Effector memory CD4-positive, alpha-beta T cell (primary cell): ENCODE results near the gene MACROD2.

Experiments
- DNase-seq, 3 donors: peaks; one replicate each; pipeline ENCODE4 v3.0.0-alpha.2; 2020
- H3K27ac ChIP-seq: 2 replicates; pipeline ENCODE4 v1.7.0; 2013; ENCODE audit warnings: mild to moderate bottlenecking, low read length, moderate library complexity; ENCODE audit not compliant: insufficient read depth, poor library complexity, severe bottlenecking
- H3K27me3 ChIP-seq: replicated peaks from 2 replicates; pipeline ENCODE4 v1.7.0; 2013; ENCODE audit warnings: mild to moderate bottlenecking, low read length; ENCODE audit not compliant: insufficient read depth, control insufficient read depth, poor library complexity, severe bottlenecking
- H3K36me3 ChIP-seq: 2 replicates; pipeline ENCODE4 v1.7.0; 2013; ENCODE audit warnings: mild to moderate bottlenecking, low read length, moderate library complexity; ENCODE audit not compliant: control insufficient read depth, insufficient read depth
- H3K4me1 ChIP-seq: 2 replicates; pipeline ENCODE4 v1.7.0; 2013; ENCODE audit warnings: low read length, mild to moderate bottlenecking; ENCODE audit not compliant: control insufficient read depth, insufficient read depth, poor library complexity, severe bottlenecking
- H3K4me3 ChIP-seq: 2 replicates; pipeline ENCODE4 v1.7.0; 2013; ENCODE audit warnings: low read length, low read depth, mild to moderate bottlenecking; ENCODE audit not compliant: insufficient read depth, poor library complexity, severe bottlenecking
- H3K9me3 ChIP-seq: 2 replicates; pipeline ENCODE4 v1.7.0; 2013; ENCODE audit warnings: mild to moderate bottlenecking, low read length, moderate library complexity; ENCODE audit not compliant: control insufficient read depth

MACROD2 gene

GRCh38 chr20:14790771-14791620, 795.7 kb downstream of the MACROD2 start:
- Histone ChIP-seq H3K36me3 (no peaks in the 10 kb centered on the region), H3K4me3 (no peak overlapping the region), H3K4me1 (no peaks in the 10 kb centered on the region), H3K27ac (no peak overlapping the region), H3K27me3 (no peaks in the 10 kb centered on the region), H3K9me3 (no peaks in the 10 kb centered on the region)
- no peak for DNase-seq

DNA sequence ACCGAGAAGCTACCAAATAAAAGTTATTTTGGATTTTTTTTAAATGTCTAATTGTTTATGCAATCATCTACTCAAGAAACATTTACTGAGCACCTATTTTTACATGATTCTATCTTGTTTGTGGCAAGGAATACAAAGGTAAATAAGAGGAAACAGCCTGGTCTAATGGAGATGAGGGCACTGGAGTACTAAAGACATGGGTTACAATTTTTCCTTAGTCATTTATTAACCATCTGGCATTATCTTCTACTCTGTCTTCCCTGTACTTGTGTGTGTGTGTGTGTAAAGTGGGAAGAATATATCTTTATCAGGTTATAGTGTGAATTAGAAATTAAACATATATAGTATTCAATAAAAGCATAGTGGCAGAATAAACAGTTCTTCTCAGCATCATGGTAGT, 797.6 kb downstream of the MACROD2 start:
- Histone ChIP-seq H3K27me3 (no peaks in the 10 kb centered on the region), H3K4me3 (no peak overlapping the region), H3K4me1 (no peaks in the 10 kb centered on the region), H3K9me3 (no peaks in the 10 kb centered on the region), H3K27ac (no peak overlapping the region), H3K36me3 (no peaks in the 10 kb centered on the region)
- no peak for DNase-seq

DNA sequence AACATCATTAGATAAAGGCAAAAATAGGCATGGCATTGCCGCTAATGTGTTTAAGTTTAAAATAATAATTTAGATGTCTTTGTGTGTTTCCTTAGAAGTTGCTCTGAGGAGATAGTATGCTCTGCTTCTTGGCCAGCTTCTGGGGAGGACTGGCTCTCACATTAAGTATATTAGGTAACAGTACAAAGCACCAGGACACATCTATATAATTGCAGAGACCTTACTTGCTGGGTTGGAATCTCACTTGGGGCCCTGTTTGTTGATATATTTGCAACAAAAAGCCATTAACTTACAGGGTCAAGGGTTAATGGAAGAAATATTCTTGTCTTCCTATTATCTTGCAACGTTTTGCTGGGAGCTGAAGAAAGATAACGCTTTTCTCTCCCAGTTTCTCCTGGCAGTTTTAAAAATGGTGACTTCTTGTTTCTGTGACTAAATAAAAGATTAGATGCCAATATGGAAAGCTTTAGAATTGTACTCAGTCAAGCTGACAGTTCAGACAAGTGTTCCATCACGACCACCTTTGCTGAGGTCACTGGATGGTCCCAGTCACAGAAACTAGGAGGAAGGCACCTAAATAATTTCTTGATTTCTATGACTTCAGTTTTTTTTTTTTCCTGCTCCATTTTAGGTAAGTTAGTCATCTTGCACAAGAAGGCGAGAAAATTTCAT, 804.4 kb downstream of the MACROD2 start:
- no peak for DNase-seq
- Histone ChIP-seq H3K4me3 (no peak overlapping the region), H3K36me3 (no peaks in the 10 kb centered on the region), H3K27ac (no peak overlapping the region), H3K27me3 (no peaks in the 10 kb centered on the region), H3K9me3 (no peaks in the 10 kb centered on the region), H3K4me1 (no peaks in the 10 kb centered on the region)

DNA sequence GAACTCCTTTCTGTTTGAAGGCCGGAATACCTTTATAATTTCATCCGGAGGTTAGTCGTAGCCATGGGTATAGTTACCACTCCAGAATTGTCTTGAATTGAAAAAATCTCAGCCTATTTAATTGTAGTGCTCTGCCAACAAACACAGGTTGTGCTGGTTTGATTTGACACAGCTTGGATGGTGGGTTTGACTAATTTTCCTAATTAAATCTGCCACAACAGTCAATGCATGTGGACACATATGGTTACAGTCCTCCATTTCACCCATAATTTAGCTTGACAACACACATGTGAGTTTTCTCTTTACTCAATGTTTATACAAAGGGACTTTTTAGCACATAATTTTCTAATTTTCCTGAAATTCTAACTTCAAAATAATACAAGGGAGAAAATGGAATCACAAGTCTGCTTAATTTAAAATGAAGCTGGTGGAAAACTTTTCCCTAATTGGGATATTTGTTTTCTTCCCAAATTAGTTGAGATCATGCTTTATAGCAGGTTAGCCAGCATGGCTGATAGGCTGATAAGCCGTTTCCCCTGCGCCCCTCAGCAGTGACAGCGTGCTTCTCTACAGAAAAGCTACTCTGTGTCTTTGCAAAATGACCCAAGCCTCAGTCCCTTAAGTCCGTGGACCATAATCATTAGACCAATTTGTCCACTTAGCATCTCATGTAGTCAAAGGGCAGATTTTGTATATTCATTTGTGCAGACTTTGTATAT, 805.5 kb downstream of the MACROD2 start:
- H3K27ac ChIP-seq = no peak overlapping the region
- H3K27me3 ChIP-seq = no peaks in the 10 kb centered on the region
- H3K4me3 ChIP-seq = no peak overlapping the region
- H3K36me3 ChIP-seq = no peaks in the 10 kb centered on the region
- no peak for DNase-seq
- no peaks in the 10 kb centered on the region for H3K9me3 ChIP-seq
- no peaks in the 10 kb centered on the region for H3K4me1 ChIP-seq

- Histone ChIP-seq H3K36me3 (no peaks in the 10 kb centered on the region), H3K27me3 (no peaks in the 10 kb centered on the region), H3K9me3 (no peaks in the 10 kb centered on the region), H3K27ac (no peak overlapping the region), H3K4me1 (no peaks in the 10 kb centered on the region), H3K4me3 (no peak overlapping the region)
- DNase-seq = no peak
Measured at GRCh38 chr20:14801591-14802325, 806.4 kb downstream of the MACROD2 start.

- DNase-seq = no peak
- no peaks in the 10 kb centered on the region for H3K4me1 ChIP-seq
- H3K27ac ChIP-seq = no peak overlapping the region
- H3K27me3 ChIP-seq = no peaks in the 10 kb centered on the region
- H3K4me3 ChIP-seq = no peak overlapping the region
- H3K36me3 ChIP-seq = no peaks in the 10 kb centered on the region
- no peaks in the 10 kb centered on the region for H3K9me3 ChIP-seq
Measured at GRCh38 chr20:14807224-14807623, 811.9 kb downstream of the MACROD2 start.

DNA sequence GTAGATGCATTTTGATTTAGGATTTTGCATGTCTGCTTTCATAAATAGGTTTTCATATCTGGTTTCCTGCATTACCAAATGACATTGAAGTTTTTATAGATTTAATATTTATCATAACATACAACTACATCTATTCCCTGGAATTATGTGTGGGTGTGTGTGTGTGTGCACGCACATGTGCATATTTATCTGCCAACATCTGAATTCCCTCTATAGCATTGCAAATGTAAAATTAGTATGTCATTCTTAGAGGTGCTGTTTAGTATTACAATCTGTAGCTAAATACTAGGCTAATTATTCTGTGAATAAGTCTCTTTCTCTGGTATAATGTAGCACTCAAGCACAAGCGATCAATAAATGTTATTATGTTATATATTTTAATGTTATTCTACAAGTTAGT, 820.0 kb downstream of the MACROD2 start:
- H3K4me3 ChIP-seq = no peak overlapping the region
- no peaks in the 10 kb centered on the region for H3K27me3 ChIP-seq
- H3K9me3 ChIP-seq = no peaks in the 10 kb centered on the region
- no peaks in the 10 kb centered on the region for H3K36me3 ChIP-seq
- H3K27ac ChIP-seq = no peak overlapping the region
- H3K4me1 ChIP-seq = no peaks in the 10 kb centered on the region
- DNase-seq = no peak

- DNase-seq = no peak
- H3K4me1 ChIP-seq = no peaks in the 10 kb centered on the region
- no peak overlapping the region for H3K4me3 ChIP-seq
Measured at GRCh38 chr20:14816471-14816870, 821.2 kb downstream of the MACROD2 start.

GRCh38 chr20:14817101-14817500, 821.8 kb downstream of the MACROD2 start:
- DNase-seq = no peak
- Histone ChIP-seq H3K9me3 (no peaks in the 10 kb centered on the region), H3K27me3 (no peaks in the 10 kb centered on the region)

More at GRCh38 chr20:14816471-14816870, 821.2 kb downstream of the MACROD2 start:
- Histone ChIP-seq H3K36me3 (no peaks in the 10 kb centered on the region), H3K27ac (no peak overlapping the region), H3K9me3 (no peaks in the 10 kb centered on the region), H3K27me3 (no peaks in the 10 kb centered on the region)

More at GRCh38 chr20:14817101-14817500, 821.8 kb downstream of the MACROD2 start:
- Histone ChIP-seq H3K4me1 (no peaks in the 10 kb centered on the region), H3K27ac (no peak overlapping the region), H3K36me3 (no peaks in the 10 kb centered on the region), H3K4me3 (no peak overlapping the region)
